Measurements from ENCODE around the gene SAXO1.
"Not testable (repeated sequence)": the region's sequence is repeated elsewhere in the genome, so short reads cannot be mapped to it uniquely, and the experiment has no call there.

SAXO1 gene

DNA sequence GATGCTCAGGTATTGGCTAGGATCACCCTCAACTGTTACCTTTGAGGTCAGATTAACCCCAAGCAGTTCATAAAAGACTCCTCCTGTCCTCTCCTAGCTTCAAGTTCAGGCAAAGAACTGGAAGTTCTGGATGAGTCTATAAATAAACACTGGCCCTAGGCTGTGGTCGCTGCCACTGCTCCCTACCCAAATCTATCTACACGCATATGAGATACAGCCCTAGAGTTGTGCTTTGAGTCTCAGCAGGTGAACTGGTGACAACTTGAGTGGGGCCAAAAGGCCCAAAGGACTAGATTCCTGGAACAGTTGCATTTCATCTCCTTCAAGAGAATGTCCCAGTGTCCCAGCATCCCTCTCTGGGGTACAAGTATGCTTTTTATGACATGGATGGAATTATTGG, 62.6 kb downstream of the SAXO1 start:
- no peak for DNase-seq (ENCODE audit: low read depth)

DNA sequence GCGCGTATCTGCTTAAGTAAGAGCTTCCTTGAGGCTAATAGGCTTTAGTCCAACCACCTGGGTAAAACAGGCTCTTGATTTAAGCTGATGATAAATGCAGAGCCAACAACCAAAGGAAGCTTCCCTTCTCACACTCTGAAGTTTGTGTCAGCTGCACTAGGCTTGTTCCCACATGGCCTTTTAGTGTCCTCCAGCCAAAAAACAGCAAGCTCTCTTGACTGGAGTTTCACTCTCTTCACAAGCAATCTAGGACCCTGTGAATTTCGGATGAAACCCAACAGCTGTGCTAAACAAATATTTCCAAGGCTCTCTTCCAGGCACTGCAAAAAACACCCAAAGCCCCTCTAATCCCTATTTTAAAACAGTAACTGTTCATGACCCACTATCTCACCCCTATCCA, 63.9 kb downstream of the SAXO1 start:
- DNase-seq (ENCODE audit: low read depth), result no peak

DNA sequence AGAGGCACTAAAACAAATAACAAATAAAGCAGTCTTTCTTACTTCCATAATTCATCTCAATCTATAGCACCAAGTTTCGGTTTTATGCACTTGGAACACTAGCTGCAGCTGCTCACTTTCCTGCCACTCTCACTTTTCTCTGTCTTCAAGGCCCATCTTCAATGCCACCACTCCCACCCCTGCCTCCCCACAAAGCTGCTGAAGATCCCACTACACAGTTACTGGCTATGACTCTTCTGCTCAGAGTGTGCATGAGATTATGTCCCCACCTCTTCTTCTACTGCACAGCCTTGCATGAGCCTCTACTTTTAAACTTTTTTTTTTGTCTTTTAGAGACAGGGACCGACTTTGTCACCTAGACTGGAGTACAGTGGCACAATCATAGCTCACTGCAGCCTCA, 77.4 kb downstream of the SAXO1 start:
- no peak for DNase-seq (ENCODE audit: low read depth)

DNA sequence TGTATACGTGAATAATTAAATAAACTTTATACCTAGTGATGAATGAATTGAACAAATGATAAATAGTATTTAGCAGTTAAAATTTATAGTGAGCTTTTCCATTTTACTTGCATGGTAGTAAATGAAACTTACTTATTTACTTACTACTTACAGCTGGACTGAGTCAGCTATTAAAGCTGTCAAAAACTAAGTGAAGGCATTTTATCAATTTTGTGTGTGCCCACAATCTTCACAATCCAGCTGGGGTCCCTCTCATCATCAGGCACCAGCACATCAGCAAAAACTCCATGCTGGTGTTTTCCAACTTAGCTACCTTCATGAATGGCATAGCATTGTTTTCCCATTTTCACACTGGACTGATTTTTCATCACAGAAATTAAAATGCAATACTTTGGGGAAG, 81.1 kb downstream of the SAXO1 start:
- no peak for DNase-seq (ENCODE audit: low read depth)

DNA sequence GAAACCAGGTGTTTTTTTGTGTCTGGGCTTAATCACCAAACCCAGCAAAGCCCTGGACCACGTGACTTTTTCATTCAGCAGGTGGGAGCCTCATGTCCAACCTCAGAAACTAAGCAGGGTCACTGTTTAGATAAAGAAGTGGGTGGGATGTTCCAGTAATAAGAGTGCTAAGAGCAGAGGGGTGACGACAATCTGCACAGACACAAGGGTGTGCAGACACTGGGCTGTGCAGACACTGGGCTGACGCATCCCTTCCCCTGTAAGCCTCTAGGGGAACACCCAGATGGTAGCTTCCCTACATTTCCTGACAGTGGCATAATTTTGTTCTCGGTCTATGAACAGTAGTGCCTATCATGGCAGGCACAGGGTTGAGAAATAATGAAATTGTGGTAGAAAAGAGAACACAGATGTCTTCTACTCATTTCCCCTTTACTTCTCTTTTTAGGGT, 85.1 kb downstream of the SAXO1 start:
- no peak for DNase-seq (ENCODE audit: low read depth)

DNA sequence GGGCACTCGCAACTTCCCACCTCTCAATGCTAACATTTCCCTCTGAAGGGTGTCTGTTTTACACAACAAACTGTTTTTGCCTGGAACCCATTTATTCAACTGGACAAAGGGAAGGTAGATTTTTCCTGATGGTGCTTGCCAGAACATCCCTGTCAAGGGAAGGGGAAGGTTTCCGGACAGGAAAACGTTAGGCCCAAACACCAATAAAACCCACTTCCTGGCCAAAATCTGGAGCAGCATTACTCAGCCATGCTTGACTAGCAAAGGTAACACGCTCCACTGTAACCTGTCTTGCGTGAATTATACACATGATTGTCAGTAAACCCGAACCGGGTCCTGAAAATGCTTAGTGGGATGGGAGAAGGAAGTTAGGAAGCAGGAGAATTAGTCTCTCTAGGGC, 90.2 kb downstream of the SAXO1 start:
- DNase-seq (ENCODE audit: low read depth), result no peak

DNA sequence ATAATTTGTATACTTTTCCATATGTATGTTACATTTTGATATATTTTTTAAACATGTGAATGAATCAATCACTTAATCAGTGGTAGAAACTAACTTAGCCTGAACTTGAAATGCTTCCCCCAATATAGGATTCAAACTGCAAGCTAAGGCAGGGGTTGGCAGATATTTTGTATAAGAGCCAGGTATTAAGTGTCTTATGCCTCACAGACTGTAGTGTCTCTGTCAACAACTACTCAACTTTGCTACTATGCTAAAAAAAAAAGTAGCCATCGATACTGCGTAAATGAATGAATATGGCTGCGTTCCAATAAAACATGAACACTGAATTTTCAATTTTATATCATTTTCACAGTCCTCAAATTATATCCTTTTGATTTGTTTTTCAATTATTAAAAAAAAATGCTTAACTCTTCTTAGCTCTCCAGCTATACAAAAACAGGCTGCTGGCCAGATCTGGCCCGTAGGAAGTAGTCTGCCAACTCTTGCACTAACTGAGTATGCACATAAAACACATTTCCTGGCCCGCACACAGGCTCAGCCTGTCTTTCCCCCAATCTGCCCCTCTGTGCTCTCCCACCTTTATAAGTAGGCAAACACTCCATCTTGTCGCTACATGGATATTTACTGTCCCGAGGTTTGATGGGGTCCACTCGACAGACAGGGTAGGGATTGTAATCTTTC, 91.8 kb downstream of the SAXO1 start:
- DNase-seq (ENCODE audit: low read depth), result no peak

DNA sequence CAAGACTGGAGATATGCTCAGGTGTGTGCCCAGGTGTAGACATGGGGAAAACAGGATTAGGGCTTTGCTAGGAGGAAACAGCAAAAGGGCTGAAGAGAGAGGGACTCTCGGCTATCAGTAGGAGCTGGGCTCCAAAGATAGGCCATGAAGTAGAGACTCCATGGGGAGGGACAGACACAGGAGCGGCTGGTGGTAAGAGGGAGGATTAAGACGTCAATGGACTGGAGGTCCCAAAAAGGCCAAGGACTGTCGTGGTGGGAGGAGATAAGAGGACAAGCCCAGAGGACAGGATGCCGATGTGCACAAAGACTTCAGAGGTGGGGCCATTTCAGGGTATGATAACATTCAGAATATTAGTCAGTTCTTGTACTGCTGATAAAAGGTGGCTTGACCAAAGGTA, 93.1 kb downstream of the SAXO1 start:
- no peak for DNase-seq (ENCODE audit: low read depth)

DNA sequence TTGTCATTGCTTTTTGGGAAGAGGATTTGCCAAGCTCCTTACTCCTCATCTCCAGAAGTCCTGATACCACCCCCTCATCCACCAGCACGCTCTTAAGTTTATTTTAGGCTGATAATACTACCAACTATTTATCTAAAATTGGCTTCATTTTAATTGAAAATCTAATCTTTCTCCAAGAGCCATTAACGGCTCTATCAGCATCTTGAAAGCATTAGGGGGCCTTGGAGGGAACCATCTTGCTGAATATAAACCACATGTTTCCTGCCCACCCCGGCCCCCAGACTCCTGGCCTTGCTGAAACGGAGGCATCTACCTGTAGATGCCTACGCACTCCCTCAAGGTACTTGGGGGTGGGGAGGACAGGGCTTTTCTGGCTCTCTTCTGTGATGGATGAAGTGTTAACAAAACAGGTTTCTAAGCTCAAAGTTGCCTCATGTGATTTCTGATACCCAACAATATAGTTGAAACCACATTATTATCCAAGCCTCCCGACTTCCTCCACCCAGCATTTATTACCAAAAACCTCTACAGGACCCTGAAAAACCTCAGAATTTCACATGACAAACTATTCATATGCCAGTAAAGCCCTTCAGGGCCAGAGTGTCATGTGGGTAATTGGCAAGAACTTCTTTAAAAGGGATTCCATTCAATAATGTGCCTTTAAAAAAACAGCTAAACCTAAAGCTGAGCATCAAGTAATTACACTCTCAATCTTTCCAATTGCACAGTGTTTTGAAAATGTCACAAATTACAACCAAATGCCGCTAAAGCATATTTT, 96.7 kb downstream of the SAXO1 start:
- no peak for DNase-seq (ENCODE audit: low read depth)

DNA sequence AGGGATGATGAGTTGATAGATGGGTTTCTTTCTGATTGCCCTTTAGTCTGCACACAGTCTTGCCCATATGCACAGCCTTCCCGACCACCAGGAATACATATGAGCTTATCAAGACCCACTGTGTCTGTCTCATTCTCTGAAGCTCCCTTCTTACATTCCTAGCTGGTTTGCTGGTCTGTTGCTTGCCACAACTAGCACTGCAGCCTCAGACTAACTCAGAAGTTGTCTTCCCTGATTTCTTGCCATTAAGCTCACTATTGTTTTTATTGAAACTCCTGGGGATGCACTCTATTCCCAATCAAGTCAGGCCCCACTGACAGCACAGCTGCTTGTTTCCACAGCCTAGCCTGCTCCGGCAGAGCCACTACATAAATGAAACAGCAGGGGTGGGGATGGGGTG, 97.5 kb downstream of the SAXO1 start:
- peak; percentile 30 for DNase-seq (ENCODE audit: low read depth)

DNA sequence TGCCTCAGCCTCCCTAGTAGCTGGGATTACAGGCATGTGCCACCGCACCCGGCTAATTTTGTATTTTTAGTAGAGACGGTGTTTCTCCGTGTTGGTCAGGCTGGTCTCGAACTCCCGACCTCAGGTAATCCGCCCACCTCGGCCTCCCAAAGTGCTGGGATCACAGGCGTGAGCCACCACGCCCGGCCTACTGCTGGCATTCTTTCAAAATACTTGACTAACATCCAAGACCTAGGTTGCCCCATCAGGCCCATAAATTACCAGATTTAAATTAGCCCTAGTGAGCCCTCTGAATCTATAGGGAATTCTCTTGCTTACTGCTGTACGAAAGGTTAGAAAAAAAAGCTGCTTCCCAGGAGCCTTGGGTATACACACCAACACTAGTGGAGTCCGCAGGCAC, 102.4 kb downstream of the SAXO1 start:
- not testable (repeated sequence) for DNase-seq (ENCODE audit: low read depth)

DNA sequence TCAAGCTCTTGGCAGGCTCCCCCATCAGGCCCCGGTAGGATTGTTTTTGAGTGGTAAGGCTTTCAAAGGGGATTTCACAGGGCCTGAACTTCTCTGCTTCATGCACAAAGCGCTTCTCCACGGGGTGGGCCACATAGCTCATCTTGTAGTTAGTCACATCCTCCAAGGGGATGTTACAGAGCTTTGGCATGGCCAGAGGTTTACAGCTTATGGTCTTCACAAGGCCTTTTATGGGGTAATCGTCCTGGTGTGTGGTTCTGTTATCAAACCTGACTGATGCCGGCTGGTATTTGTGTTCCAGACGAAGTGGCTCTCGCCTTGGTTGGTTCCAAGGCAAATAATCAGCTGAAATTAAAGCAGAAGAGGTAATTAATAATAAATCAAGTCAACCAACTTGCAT, 104.3 kb downstream of the SAXO1 start:
- DNase-seq (ENCODE audit: low read depth), result peak; percentile 86

DNA sequence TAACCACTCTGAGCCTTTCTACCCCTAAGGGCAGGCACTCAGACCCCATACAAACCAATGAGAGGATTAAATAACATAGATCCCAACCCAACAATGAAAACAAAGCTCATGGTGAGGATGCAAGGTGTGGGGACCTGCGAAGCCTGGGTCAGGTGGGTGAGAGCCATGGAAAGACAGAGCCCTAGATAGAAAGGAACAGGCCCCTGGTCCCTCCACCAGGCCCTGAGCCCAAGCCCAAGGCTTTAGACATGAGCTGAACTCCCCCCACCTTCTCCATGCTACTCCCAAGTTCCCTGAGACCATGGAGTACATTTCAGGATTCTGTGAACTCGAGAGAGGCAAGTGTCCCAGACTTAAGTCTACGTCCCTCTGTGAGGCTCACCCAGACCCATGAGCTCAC, 106.5 kb downstream of the SAXO1 start:
- no peak for DNase-seq (ENCODE audit: low read depth)

DNA sequence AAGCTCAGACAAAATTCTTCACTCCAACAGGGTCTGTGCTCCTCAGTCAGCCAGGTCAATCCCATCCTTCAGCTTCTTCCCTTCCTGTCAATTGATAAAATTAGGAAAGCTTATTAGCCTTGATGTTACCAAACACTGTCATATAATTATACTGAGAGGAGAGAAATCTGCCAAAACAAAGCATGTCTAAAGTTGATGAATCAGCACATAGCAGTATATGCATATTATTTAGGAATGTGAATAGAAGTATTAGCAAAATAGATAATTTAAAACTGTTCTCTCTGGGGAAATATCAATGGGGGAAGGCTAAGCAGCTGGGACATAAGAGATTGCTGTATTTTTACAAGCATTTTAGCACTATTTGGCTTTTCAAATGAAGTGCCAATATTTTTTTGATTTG, 107.1 kb downstream of the SAXO1 start:
- no peak for DNase-seq (ENCODE audit: low read depth)

DNA sequence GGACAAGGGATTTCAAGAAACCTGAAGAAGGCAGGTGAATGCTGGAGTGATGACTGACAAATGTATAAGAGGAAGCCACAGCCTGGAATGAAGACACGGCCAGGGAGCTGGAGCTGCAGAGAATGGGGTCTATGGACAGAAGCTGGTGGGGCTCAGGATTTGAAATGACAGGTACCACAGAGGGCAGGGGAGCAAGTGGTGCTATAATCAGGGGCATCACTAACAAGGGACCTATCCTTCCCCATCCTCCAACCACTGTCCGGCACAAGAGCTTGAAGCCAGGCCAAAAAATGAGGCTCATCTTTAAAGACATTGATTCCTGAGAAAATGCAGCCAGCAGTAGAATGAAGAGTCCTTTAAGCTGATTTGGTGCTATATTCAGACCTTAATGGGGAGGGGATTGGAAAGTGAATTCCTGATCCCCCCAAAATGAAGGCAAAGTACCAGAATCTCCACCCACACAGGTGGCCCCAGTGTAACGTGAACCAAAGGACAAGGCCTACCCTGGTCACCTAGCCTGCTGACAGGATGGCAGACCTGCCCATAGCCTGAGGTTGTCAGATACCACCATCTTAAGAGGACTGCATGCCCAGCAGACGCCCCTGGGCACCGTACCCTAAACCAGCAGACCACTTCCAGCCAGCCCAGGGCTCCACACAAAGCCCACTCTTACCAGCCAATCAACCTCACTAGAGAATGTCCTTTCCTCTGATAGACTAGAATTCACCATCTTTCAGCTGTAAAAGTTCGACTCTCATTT, 109.2 kb downstream of the SAXO1 start:
- no peak for DNase-seq (ENCODE audit: low read depth)

DNA sequence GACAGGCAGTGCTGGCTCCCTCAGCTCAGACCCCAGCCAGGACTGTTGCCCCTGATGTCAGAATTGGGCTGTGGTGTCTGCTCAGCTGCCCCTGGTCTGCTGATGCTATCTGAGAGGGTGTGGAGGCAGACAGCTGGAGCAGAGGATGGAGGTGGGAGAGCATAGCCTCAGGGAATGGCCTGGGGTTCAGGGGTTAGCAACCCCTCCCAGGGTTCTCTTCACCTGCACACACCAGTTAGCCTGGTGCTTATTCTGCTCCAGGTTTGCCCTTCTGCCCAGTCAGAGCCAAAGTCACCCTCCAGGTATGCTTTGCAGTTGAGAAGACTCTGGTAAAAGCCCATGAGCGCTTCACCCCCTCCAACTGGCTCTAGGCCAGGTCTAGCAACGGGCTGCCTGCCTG, 109.8 kb downstream of the SAXO1 start:
- DNase-seq (ENCODE audit: low read depth), result no peak

DNA sequence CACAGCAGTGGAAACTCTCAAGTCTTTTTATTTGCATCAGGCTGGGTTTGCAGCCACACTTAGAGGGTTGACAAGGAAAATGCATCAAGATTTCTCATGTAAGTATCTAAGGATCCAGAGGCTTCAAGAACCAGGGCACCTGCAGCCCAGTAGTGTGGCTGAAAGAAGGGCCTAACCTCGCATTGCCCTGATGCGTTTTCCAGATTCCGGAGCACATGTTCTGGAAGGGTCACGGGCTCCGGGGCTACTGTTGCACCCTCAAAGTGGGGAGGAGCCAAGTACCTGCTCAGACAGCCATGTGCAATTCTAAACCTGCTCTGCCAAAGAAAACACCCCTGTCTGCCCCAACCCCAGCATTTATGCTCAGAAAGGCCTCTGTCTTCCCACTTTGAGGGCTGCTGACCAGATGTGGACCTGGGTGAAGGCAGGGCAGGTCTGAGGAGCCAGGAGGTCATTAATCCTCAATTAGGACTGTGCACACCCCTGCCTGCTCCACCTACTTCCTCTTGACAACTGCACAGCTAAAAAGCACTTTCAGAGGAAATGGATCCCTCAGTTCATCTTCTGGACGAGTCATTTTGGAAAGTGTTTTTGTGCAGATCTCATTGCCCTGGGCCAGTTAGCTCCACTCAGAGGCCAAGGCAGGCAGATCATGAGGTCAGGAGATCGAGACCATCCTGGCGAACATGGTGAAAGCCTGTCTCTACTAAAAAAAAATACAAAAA, 110.7 kb downstream of the SAXO1 start:
- DNase-seq (ENCODE audit: low read depth), result no peak

DNA sequence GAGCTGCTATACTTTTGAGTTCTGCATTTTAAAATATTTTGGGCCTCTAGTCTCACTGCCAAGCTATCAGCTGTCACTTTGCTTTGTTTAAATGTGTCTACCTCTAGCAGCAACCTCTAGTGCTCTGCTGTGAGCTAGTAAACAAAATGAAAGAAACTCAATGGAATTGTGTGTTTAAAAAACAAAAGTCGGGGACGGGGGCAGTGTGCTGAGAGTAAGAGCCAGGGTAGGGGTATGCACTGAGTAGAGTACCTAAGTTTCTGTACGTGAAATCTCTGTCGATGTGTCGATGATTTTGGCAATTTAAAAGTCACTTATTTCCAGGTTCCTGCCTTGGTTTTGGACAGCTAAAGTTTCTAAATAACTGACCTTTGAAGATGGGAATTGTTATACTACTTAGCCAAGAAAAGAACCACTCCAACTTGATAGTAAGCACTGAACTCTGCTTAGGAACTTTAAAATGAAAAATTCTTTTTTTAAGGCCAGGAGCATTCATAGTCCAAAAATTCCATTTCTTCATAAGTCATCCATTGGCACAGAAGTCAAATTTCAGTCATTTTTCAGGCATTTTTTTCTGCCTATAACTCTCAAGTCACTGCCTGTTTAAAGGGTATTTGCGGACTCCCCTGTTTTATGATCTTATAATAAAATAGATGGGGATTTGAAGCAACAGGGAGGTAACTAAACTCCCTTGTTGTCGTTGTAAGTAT, 111.5 kb downstream of the SAXO1 start:
- DNase-seq (ENCODE audit: low read depth), result peak; percentile 9

DNA sequence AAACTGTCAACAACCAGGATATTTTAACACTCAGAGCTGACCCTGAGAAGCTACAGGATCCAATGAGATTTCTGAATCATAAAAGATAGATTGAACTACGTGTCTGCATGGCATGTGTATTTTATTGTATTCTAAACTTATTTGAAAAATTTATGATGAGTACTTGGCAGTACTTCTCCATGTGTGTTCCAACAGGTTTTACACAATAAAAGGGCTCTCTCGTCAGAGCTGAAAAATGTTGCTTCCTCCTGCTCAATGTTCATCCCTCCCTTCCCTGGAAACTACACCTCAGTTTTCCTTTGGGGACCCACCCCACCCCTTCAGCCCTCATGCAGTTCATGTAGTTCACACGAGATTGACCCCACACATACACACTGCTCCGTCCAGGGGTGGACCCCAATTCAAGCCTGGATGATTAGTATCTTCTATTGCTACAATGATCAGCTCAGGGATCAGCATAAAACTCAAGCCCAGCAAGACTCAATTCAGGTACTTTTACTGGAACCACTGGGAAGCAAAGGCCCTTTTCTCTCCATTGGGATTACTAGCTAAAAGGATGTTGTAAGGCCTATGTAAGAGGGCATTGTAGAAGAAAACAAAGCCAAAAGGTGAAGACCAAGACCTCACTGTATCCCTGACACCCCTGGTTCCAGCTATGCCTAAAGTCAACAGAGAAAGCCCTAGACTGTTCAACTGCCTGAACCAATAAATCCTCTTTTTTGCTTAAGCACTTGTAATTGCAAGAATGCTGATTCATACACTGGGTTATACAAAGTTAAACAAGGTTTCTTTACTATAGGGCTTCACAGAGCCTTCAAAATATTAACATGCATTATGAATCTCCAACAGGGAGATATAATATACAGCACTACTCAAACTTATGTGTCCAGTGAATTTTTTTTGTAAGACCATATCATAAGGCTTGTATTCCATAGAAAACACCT, 112.6 kb downstream of the SAXO1 start:
- peak; percentile 31 for DNase-seq (ENCODE audit: low read depth)

DNA sequence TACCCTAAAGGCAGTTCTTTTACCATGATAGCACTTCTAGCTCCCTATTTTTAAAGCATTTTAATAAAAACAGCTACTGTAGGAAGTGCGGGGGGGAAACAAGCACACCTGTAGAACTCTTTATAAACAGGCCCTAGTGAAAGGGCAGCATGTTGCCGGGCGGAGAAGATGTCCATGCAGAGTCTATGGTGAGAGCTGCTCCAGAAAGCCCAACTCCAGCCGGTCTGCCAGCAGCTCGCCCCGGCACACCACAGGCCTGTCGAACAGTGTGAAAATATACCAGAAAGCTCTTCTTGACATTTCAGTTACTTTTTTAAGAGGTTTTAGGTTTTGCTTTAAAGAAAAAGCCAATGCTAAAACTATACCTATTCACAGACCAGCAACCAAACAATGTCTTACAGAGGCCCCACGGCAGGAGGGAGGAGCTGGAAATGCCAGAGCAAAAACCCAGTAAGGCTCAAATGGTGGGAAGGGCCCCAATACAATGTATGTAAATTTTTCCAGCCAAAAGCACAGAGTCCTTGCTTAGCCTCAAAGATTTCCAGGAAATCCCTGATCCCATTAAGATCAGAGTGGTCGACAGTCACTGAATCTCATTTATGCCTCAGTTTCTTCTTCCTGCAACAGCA, 121.2 kb downstream of the SAXO1 start:
- no peak for DNase-seq (ENCODE audit: low read depth)
